Coronary artery (tissue), 2 donors: ENCODE measurements around the gene KIF18B.
A peak's percentile ranks its signal among the peaks of the same experiment; 100 is the strongest.

Experiments
- DNase-seq: peaks from one replicate; pipeline ENCODE4 v3.0.0-alpha.2; 2017; ENCODE audit warnings: low spot score
- H3K27ac ChIP-seq, 2 donors: fragments of 200-600 bp; sonication (generic); one replicate each; pipeline ENCODE4 v1.5.1; 2016 to 2019
- H3K4me3 ChIP-seq: fragments of 200-600 bp; sonication (generic); 2 replicates; pipeline ENCODE4 v1.5.1; 2016; ENCODE audit warnings: mild to moderate bottlenecking, moderate library complexity
- CTCF ChIP-seq: fragments of 200-600 bp; sonication (generic); IDR thresholded peaks from one replicate; pipeline ENCODE4 v1.5.1; 2019; ENCODE audit warnings: antibody characterized with exemption

KIF18B gene

DNA sequence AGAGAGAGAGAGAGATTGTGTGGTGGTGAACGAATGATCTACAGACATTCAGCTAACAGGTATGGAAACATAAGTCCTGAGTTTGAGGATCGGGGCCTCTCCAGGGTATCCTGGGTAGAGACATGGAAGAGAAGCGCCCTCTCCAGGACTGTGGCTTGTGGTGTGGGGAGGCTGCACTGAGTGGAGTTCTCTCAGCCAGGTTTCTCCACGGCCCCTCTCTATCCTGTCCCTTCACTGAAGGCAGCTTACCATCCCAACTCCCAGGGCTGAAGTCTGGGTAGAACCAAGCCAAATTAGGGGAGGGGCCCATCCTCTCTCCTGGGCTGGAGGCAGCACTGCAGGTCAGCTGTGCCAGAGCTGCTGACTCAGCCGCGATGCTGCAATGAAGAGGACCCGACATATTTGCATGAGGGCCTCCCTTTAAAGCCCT, 14.4 kb upstream of the KIF18B start:
- TF ChIP-seq CTCF: no peak
- DNase-seq: no peak
- Histone ChIP-seq H3K27ac (no peak overlapping the region), H3K4me3 (no peak overlapping the region)

DNA sequence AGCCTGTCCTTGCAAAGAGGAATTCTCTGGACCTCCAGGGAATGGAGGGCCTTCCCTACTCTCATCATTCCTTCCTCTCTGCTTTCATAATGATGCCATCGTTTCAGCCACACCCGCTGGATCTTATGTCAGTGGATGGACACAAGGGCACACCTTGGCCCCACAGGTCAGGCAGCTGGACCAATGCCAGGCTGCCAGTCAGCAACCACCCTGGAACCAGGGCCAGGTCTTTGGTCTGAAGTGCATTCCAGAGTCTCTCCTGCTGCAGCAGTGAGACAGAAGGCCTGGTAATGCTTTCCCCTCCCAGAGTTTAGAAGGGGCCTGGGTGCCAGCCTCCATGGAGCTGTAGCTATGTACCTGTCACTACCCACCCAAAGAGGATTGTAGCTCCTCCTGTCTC, 13.1 kb upstream of the KIF18B start:
- Histone ChIP-seq H3K27ac (no peak overlapping the region), H3K4me3 (no peak overlapping the region)
- DNase-seq: no peak
- no peak for TF ChIP-seq CTCF

DNA sequence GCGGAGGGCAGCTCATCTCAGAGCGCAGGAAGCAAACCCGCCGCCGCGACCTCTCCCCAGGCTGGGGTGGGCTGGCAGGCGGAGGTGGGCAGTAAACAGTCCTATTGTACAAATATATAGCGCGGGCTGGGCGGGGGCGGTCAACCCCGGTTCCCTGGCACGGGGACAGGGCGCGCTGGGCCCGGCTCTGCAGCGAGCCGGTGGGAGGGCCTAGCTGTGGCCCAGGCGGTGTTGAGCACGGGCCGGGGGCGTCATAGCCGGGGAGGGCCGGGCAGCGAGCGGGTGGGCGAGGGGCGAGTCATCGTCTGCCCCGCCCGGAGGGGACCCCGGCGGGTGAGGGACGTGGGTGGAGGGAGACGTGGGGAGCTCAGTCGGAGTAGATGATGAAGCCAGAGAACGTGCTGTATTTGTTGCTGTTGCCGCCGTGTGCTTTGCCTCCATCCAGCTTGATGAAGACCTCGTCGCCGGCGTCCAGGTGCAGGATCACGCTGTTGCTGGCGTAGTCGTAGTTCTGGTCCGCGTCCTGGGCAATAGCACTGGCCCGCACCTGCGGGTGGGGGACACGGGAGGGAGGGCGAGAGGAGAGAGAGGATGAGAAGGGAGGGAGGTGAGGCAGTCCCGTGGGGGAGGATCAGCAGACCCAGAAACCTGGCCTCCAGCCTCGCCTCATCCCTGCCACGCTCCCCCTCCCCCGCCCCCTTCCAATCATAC, 12.4 kb upstream of the KIF18B start:
- Histone ChIP-seq H3K4me3 (peak overlapping the region; percentile 61), H3K27ac (no peak overlapping the region)
- no peak for DNase-seq

DNA sequence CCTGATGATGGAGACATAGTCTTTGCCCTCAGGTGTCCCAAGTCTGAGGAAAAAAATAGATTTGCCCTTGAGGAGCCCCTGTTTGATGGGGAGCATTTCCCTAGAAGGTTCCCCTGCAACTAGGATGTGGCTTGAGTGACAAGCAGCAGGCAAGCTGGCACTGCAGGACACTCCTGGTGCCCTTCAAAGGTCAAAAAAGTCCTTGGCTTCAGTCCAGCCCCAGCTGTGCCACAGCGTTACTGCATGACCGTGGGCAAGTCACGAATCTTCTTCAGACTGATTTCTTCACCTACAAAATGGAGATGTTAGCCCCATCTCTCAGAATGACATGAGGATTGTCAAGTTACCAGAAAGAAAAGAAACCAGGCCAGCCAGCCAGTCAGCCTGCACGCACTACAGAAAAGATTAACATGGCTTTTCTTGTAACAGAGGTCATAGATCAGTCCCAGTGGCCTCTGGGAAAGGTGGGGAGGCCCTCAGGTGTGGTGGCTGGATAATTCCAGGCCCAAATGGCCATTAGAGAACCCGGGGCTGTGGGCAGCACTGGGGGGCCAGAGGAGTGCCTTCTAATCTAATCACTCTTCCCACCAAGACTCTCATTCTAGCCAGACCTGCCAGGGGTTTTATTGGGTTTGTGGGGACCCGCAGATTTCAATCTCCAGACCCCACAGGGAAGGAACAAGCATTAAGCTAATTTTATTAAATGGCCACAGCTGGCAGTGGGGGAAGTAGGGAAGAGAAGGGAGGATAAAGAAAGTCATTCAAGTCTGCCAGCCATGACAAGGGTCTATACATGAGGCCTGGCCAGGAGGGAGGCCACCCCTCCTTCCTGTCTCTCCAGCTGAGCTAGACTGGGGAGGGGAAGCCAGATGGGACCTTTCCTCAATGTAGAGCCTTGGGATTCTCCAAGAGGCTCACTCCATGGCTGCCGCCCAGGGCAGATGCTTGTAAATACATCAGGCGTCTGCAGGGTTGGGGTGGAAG, 9.7 kb upstream of the KIF18B start:
- Histone ChIP-seq H3K27ac (no peak overlapping the region), H3K4me3 (no peak overlapping the region)
- TF ChIP-seq CTCF: no peak
- DNase-seq: peak; percentile 53

More for the DNA sequence above, 12.4 kb upstream of the KIF18B start:
- no peak for TF ChIP-seq CTCF

DNA sequence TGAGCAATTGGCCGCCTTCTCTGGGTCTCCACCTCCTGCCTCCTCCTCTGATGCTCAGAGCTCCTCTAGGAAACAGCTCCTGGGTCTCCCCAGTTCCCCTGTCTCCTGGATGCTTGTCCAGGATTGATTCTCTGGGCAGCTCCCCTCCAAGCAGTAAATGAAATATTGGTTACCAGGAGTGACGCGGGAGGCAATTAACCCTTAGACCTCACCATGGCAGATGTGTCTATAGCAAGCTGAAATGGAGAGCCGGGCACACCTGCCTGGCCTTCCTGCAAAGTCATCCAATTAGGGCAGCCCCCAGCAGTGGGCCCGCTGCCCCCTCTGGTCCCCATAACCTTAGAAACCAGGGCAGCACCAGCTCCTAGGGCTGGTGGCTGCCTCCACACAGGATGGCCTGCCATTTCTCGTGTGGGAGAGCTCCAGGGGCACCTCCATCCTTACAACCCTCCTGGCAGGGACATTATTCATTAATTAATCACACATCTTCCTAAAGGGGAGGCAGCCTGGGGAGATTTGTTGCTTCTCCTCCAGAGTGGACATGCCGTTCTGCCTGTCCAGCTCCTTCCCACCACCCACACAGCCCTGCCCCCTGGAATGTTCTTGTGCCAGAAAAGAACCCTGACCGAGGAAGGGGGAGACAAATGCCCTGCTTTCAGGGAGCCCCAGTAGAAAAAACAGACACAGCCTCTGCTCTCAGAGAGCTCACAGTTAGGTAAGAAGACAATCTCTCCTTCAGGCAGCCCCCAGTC, 8.3 kb upstream of the KIF18B start:
- TF ChIP-seq CTCF: no peak
- Histone ChIP-seq H3K4me3 (no peak overlapping the region), H3K27ac (no peak overlapping the region)
- peak; percentile 40 for DNase-seq

- H3K4me3 ChIP-seq: no peak overlapping the region
- TF ChIP-seq CTCF: no peak
- DNase-seq: no peak
- H3K27ac ChIP-seq: no peak overlapping the region
Observed at GRCh38 chr17:44952946-44953475, 5.4 kb upstream of the KIF18B start.
